Endodermal cell (in vitro differentiated cells): ENCODE results near the gene HCFC1. TPM values are rescaled to one million over a fixed set of nuclear protein-coding genes. Genes with fewer than 3 reads are reported as not detected.

ENCODE experiments used
- DNase-seq: peaks from one replicate; pipeline ENCODE4 v3.0.0-alpha.2; 2017
- H3K27ac ChIP-seq: 2 replicates; pipeline ENCODE4 v1.5.1; 2013; ENCODE audit warnings: mild to moderate bottlenecking, low read depth, low read length, moderate library complexity
- H3K27me3 ChIP-seq: 2 replicates; pipeline ENCODE4 v1.6.1; 2013; ENCODE audit warnings: mild to moderate bottlenecking, low read length, moderate library complexity; ENCODE audit not compliant: insufficient read depth, control insufficient read depth, poor library complexity, severe bottlenecking
- H3K36me3 ChIP-seq: 2 replicates; pipeline ENCODE4 v1.7.0; 2013; ENCODE audit warnings: mild to moderate bottlenecking, low read length, moderate library complexity; ENCODE audit not compliant: control insufficient read depth, insufficient read depth
- H3K4me1 ChIP-seq: one replicate; pipeline ENCODE4 v1.7.0; 2013; ENCODE audit warnings: low read length; ENCODE audit not compliant: control insufficient read depth, insufficient read depth
- H3K4me3 ChIP-seq: 2 replicates; pipeline ENCODE4 v1.5.1; 2013; ENCODE audit warnings: mild to moderate bottlenecking, low read length, moderate library complexity
- H3K9ac ChIP-seq: 2 replicates; pipeline ENCODE4 v1.6.1; 2013; ENCODE audit warnings: mild to moderate bottlenecking, low read length, moderate library complexity; ENCODE audit not compliant: poor library complexity, severe bottlenecking; ENCODE audit errors: extremely low read depth
- H3K9me3 ChIP-seq: 2 replicates; pipeline ENCODE4 v1.6.1; 2013; ENCODE audit warnings: mild to moderate bottlenecking, low read length, moderate library complexity; ENCODE audit not compliant: control insufficient read depth
- H3K27ac Mint-ChIP-seq: 2 replicates; pipeline ENCODE4 v1.8.0; 2020; ENCODE audit warnings: mixed read lengths
- H3K27me3 Mint-ChIP-seq: 2 replicates; pipeline ENCODE4 v1.8.0; 2021; ENCODE audit warnings: mild to moderate bottlenecking, mixed read lengths; ENCODE audit not compliant: insufficient read depth
- H3K36me3 Mint-ChIP-seq: 2 replicates; pipeline ENCODE4 v1.8.0; 2020; ENCODE audit warnings: low read depth, mixed read lengths
- H3K4me1 Mint-ChIP-seq: 2 replicates; pipeline ENCODE4 v1.8.0; 2020; ENCODE audit warnings: mixed read lengths
- H3K4me3 Mint-ChIP-seq: 2 replicates; pipeline ENCODE4 v1.8.0; 2020; ENCODE audit warnings: mild to moderate bottlenecking, moderate library complexity, mixed read lengths
- H3K9me3 Mint-ChIP-seq: 2 replicates; pipeline ENCODE4 v1.8.0; 2020; ENCODE audit warnings: mild to moderate bottlenecking, mixed read lengths
- WGBS, 2 experiments: methylation state at CpG; one replicate each; pipeline versions ENCODE4 v1.1.5 to v1.1.7; 2013; ENCODE audit warnings: missing lambda C conversion rate in 2 of 2, mixed read lengths in 1 of 2; ENCODE audit not compliant: insufficient coverage in 1 of 2, insufficient read length in 1 of 2; 5-methylcytosine and 5-hydroxymethylcytosine counted together
- total RNA-seq, 2 donors: library from RNA; stranded (reverse); fragmentation: NEBNext Ultra II Directional in 1 of 2; extraction: Animal tissue kit (Norgen Biotek cat#: 25700) in 1 of 2; gene quantifications; 2 replicates in 1 of 2; 3 replicates in 1 of 2; pipeline ENCODE4 v1.2.1, GENCODE V29; 2021
- TF ChIP-seq, protein P1 (sequence below): fragments of 200-600 bp; sonication (generic); conservative IDR thresholded peaks from 2 replicates; pipeline ENCODE4 v1.5.0; 2021; ENCODE audit warnings: antibody characterized with exemption, mild to moderate bottlenecking

The HCFC1 gene
- total RNA-seq, 2 donors from 2014 or later: 93.4 to 112 TPM

DNA sequence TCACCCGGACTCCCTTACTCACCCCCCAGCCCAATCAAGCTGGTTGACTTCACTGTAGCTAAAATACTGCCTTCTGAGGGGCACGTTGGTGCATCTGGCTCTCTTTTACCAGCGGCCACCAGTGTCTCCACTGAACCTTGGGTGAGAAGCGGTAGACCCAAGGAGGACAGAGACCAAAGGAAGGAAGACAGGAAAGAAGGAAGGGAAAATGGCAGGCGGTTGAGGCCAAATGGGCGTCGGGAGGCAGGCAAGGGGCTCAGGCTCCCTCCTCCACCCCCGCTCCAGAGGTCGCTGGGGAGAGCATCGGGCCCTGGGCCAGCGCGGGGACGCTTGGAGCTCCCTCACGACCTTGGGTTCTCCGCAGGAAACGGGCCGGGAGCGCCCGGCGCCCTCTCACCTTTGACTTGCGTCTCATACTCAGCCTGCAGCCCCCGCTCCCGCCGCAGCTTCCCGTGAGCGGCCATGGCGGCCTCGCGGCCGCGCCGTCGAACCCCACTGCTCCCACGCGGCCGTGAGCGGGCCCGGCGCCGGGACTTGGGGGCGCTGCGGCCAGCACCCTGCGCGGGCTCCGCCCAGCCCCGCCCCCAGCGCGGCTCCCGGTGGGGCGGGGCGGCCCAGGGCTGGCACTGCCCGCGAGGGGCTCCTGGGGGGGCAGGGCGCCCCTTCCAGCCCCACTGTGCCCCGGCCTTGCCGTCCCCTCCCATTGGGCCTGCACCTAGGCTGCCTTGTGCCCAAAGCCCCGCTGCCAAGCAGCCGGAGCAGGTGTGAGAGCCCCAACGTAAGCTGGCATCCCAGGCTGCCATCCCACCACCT is 45.7 kb downstream of the HCFC1 start, which contains the start of gene ARHGAP4:
Gene ARHGAP4 (minus strand): TSS at position 526 of the 813 bp plus-strand sequence. CDS start 62 bp downstream, at position 464.
- H3K27me3 ChIP-seq: no peaks in the 10 kb centered on the region
- peaks cover 6% of the 10 kb centered on the region for H3K4me1 Mint-ChIP-seq
- DNase-seq: no peak
- H3K9ac ChIP-seq: peak within 1 kb of the TSS; percentile 15
- WGBS, 2 experiments: 11 to 30% methylated on average over 2 to 59 of the region's 59 CpGs
- peaks cover 64% of the 10 kb centered on the region for H3K9me3 Mint-ChIP-seq
- peak within 1 kb of the TSS; percentile 86 for H3K27ac Mint-ChIP-seq
- H3K27me3 Mint-ChIP-seq: no peaks in the 10 kb centered on the region
- no peaks in the 10 kb centered on the region for H3K36me3 ChIP-seq
- no peaks in the 10 kb centered on the region for H3K4me1 ChIP-seq
- peak within 1 kb of the TSS; percentile 71 for H3K4me3 Mint-ChIP-seq
- peak within 1 kb of the TSS; percentile 82 for H3K4me3 ChIP-seq
- peak within 1 kb of the TSS; percentile 94 for H3K27ac ChIP-seq
- no peaks in the 10 kb centered on the region for H3K9me3 ChIP-seq
- TF ChIP-seq, protein P1, sequence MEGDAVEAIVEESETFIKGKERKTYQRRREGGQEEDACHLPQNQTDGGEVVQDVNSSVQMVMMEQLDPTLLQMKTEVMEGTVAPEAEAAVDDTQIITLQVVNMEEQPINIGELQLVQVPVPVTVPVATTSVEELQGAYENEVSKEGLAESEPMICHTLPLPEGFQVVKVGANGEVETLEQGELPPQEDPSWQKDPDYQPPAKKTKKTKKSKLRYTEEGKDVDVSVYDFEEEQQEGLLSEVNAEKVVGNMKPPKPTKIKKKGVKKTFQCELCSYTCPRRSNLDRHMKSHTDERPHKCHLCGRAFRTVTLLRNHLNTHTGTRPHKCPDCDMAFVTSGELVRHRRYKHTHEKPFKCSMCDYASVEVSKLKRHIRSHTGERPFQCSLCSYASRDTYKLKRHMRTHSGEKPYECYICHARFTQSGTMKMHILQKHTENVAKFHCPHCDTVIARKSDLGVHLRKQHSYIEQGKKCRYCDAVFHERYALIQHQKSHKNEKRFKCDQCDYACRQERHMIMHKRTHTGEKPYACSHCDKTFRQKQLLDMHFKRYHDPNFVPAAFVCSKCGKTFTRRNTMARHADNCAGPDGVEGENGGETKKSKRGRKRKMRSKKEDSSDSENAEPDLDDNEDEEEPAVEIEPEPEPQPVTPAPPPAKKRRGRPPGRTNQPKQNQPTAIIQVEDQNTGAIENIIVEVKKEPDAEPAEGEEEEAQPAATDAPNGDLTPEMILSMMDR: no peak
- peaks cover 5% of the 10 kb centered on the region for H3K36me3 Mint-ChIP-seq

DNA sequence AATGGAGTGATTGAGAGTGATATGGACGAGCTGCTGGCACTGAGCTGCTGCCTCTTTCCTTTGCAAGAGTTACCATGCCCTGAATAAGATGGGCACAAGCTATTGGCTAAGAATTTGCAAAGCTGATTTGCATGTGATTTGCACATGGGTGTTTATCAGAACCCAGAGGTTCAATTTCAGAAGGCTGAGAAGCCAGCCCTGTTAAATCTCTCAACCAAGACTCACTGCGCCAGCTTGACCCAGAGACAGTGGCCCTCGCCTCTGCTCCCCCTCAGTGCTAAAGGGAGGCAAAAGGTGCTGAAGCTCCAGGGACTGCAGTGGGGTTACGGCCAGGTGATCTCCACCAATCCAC is 46.3 kb downstream of the HCFC1 start:
- H3K36me3 ChIP-seq: no peaks in the 10 kb centered on the region
- 87% methylated on average over 3 of the region's 4 CpGs; no CpG with 5 or more reads in 1 of the 2 experiments for WGBS, 2 experiments
- H3K4me1 ChIP-seq: no peaks in the 10 kb centered on the region
- no peak overlapping the region for H3K27ac ChIP-seq
- Mint-ChIP-seq H3K27me3 (no peaks in the 10 kb centered on the region), H3K4me3 (peak overlapping the region; percentile 71), H3K27ac (peak overlapping the region; percentile 80), H3K9me3 (peaks cover 62% of the 10 kb centered on the region), H3K4me1 (peaks cover 6% of the 10 kb centered on the region), H3K36me3 (peaks cover 5% of the 10 kb centered on the region)
- no peaks in the 10 kb centered on the region for H3K27me3 ChIP-seq
- TF ChIP-seq, protein P1: no peak
- no peak for DNase-seq
- no peak overlapping the region for H3K9ac ChIP-seq
- peak overlapping the region; percentile 78 for H3K4me3 ChIP-seq
- H3K9me3 ChIP-seq: no peaks in the 10 kb centered on the region

DNA sequence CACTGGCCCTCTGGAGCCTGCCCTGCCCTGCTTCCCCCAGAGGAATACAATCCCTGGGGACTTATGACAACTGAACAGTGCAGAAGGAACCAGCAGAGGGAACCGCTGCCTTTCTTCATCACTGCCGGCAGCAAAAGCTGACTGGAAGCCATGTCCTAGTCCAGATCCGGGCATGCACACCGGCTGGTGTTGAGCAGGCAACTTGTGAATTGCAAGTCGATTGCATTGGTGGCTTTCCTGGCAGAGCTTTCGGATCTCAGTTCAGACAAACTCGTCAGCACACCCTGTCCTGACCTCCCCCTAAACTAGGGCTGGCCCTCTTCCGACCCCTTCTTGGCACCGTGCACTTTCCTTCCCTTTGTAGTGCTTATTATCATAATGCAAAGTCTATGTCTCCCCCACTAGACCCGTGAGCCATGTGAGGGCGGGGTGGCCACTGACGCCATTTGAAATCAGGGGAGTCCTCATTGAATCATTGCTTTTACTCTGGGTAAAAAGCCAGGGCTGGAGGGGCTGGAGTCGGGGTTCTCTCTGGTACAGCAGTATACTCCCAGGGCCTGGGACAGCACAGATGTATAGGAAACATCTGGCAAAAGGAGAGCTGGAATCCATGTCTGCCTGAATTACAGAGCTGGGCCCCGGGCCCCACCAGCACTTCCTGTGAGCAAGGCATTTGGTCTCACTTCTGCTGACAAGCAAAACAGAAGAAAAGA is 47.3 kb downstream of the HCFC1 start:
- Mint-ChIP-seq H3K27ac (no peak overlapping the region), H3K4me3 (peak overlapping the region; percentile 71)
- H3K9ac ChIP-seq: no peak overlapping the region

More for the DNA sequence above, 47.3 kb downstream of the HCFC1 start:
- 65 to 75% methylated on average over 8 to 14 of the region's 14 CpGs for WGBS, 2 experiments
- TF ChIP-seq, protein P1: peak; percentile 47
- Histone ChIP-seq H3K4me1 (no peaks in the 10 kb centered on the region), H3K27me3 (no peaks in the 10 kb centered on the region), H3K9me3 (no peaks in the 10 kb centered on the region), H3K4me3 (no peak overlapping the region), H3K27ac (no peak overlapping the region), H3K36me3 (no peaks in the 10 kb centered on the region)
- peaks cover 9% of the 10 kb centered on the region for H3K36me3 Mint-ChIP-seq
- H3K4me1 Mint-ChIP-seq: peaks cover 6% of the 10 kb centered on the region
- no peak for DNase-seq
- no peaks in the 10 kb centered on the region for H3K27me3 Mint-ChIP-seq
- H3K9me3 Mint-ChIP-seq: peaks cover 67% of the 10 kb centered on the region
